HCT116 (cell line): ENCODE data around the gene PARVB. TPM values are rescaled to one million over a fixed set of nuclear protein-coding genes. Genes with fewer than 3 reads are reported as not detected.

Experiments
- ATAC-seq: fragments of 200-7000 bp; cut with Tn5 transposase; 2 replicates; pipeline ENCODE4 v1.9.1; 2020; ENCODE audit warnings: mild to moderate bottlenecking, moderate library complexity
- BruUV-seq: library from RNA; stranded (reverse); fragments of 400-500 nt; replicated peaks from 2 replicates; lab custom pipeline; 2021; lab: Mats Ljungman, UMichigan
- CTCF ChIA-PET: fragments of 300-600 bp; sonication (Branson Sonifier 250); formaldehyde crosslinking; loops from one replicate; lab custom pipeline; 2021; ENCODE audit warnings: antibody characterized with exemption; lab: Charles Lee
- POLR2A ChIA-PET: fragments of 300-600, 350-600 bp; sonication (Branson Sonifier 250); formaldehyde crosslinking; loops from one replicate; lab custom pipeline; 2021; ENCODE audit warnings: antibody characterized with exemption; lab: Charles Lee
- RAD21 ChIA-PET, 2 experiments: fragments of 300-600 bp; sonication (Branson Sonifier 250); formaldehyde crosslinking; loops; one replicate each; lab custom pipeline; 2023; ENCODE audit warnings: low total read pairs in 2 of 2; ENCODE audit not compliant: uncharacterized antibody in 2 of 2, unreplicated experiment in 2 of 2, low non-redundant PET in 1 of 2; lab: Charles Lee
- DNase-seq: peaks from one replicate; pipeline ENCODE4 v3.0.0-alpha.2; 2010; ENCODE audit warnings: low read depth, low spot score
- H2AFZ ChIP-seq: fragments of 200-600 bp; shearing (Covaris generic), sonication (generic); 2 replicates; pipeline ENCODE4 v1.6.1; 2017; ENCODE audit warnings: low read depth, mixed run types, mixed read lengths, antibody characterized with exemption, low read length; ENCODE audit not compliant: poor library complexity, severe bottlenecking
- H3K27ac ChIP-seq: 2 replicates; pipeline ENCODE4 v1.5.1; 2012; ENCODE audit warnings: low read depth, low read length
- H3K27me3 ChIP-seq: fragments of 200-600 bp; sonication (generic); 2 replicates; pipeline ENCODE4 v1.6.1; 2016; ENCODE audit warnings: mixed run types, low read length, mixed read lengths; ENCODE audit not compliant: insufficient read depth
- H3K36me3 ChIP-seq, 2 experiments: fragments of 200-500 bp in 1 of 2; fragments of 200-600 bp in 1 of 2; sonication (Bioruptor generic) in 1 of 2; sonication (generic) in 1 of 2; 2 replicates each; pipeline versions ENCODE4 v1.5.1 to v1.6.1; 2014 to 2016; ENCODE audit warnings: low read length in 2 of 2, inconsistent platforms in 1 of 2, mixed read lengths in 1 of 2, mixed run types in 1 of 2; ENCODE audit not compliant: insufficient read depth in 2 of 2, control insufficient read depth in 1 of 2
- H3K4me1 ChIP-seq, 2 experiments: fragments of 200-600 bp in 1 of 2; sonication (generic) in 1 of 2; 2 replicates each; pipeline versions ENCODE4 v1.5.1 to v1.6.1; 2012 to 2017; ENCODE audit warnings: low read length in 2 of 2, inconsistent platforms in 1 of 2, mild to moderate bottlenecking in 1 of 2, mixed read lengths in 1 of 2, mixed run types in 1 of 2, moderate library complexity in 1 of 2; ENCODE audit not compliant: insufficient read depth in 2 of 2, control insufficient read depth in 1 of 2
- H3K4me2 ChIP-seq: fragments of 200-600 bp; sonication (generic); 2 replicates; pipeline ENCODE4 v1.6.1; 2017; ENCODE audit warnings: mixed run types, low read length, mixed read lengths
- H3K4me3 ChIP-seq, 2 experiments: fragments of 200-600 bp in 1 of 2; sonication (generic) in 1 of 2; replicated peaks in 1 of 2; 2 replicates each; pipeline ENCODE4 v1.5.1; 2011 to 2016; ENCODE audit warnings: low read length in 2 of 2, control low read depth in 1 of 2, low read depth in 1 of 2, mild to moderate bottlenecking in 1 of 2, mixed read lengths in 1 of 2, mixed run types in 1 of 2
- H3K79me2 ChIP-seq: fragments of 200-600 bp; sonication (generic); 2 replicates; pipeline ENCODE4 v1.6.1; 2017; ENCODE audit warnings: mild to moderate bottlenecking, mixed run types, low read length, moderate library complexity, mixed read lengths; ENCODE audit not compliant: insufficient read depth
- H3K9ac ChIP-seq: fragments of 200-600 bp; sonication (generic); 2 replicates; pipeline ENCODE4 v1.6.1; 2016; ENCODE audit warnings: low read length, mixed read lengths
- H3K9me2 ChIP-seq: fragments of 200-600 bp; sonication (generic), shearing (Covaris generic); 2 replicates; pipeline ENCODE4 v1.6.1; 2017; ENCODE audit warnings: mixed run types, mild to moderate bottlenecking, moderate library complexity; ENCODE audit not compliant: insufficient read depth
- H3K9me3 ChIP-seq, 2 experiments: fragments of 200-500 bp in 1 of 2; fragments of 200-600 bp in 1 of 2; sonication (Bioruptor generic) in 1 of 2; sonication (generic) in 1 of 2; 2 replicates each; pipeline ENCODE4 v1.6.1; 2014 to 2017; ENCODE audit warnings: low read length in 2 of 2, mixed read lengths in 2 of 2, inconsistent platforms in 1 of 2, low read depth in 1 of 2, mild to moderate bottlenecking in 1 of 2, mixed run types in 1 of 2, moderate library complexity in 1 of 2; ENCODE audit not compliant: control insufficient read depth in 1 of 2, insufficient read depth in 1 of 2
- H4K20me1 ChIP-seq: fragments of 200-600 bp; sonication (generic), shearing (Covaris generic); 2 replicates; pipeline ENCODE4 v1.6.1; 2017; ENCODE audit warnings: mixed run types, mild to moderate bottlenecking, moderate library complexity; ENCODE audit not compliant: insufficient read depth
- CBX3 ChIP-seq: IDR thresholded peaks from 2 replicates; pipeline ENCODE4 v1.6.1; 2012; ENCODE audit warnings: low read depth
- EGR1 ChIP-seq: IDR thresholded peaks from 2 replicates; pipeline ENCODE4 v1.6.1; 2012; ENCODE audit warnings: low read depth
- EZH2phosphoT487 ChIP-seq: fragments of 200-600 bp; IDR thresholded peaks from 2 replicates; pipeline ENCODE4 v1.6.1; 2018; ENCODE audit warnings: antibody characterized with exemption, borderline replicate concordance
- POLR2AphosphoS5 ChIP-seq: IDR thresholded peaks from 2 replicates; pipeline ENCODE4 v1.6.1; 2011; ENCODE audit warnings: mild to moderate bottlenecking, low read depth, low read length, moderate library complexity
- SP1 ChIP-seq: IDR thresholded peaks from 2 replicates; pipeline ENCODE4 v1.6.1; 2012; ENCODE audit warnings: low read depth
- TCF7L2 ChIP-seq: IDR thresholded peaks from 2 replicates; pipeline ENCODE4 v1.7.0; 2011; ENCODE audit warnings: borderline replicate concordance, inconsistent platforms; ENCODE audit not compliant: insufficient read depth, insufficient read length; ENCODE audit errors: extremely low read depth
- YY1 ChIP-seq: IDR thresholded peaks from 2 replicates; pipeline ENCODE4 v1.6.1; 2011; ENCODE audit warnings: low read length, low read depth, moderate library complexity, mild to moderate bottlenecking; ENCODE audit not compliant: insufficient replicate concordance; ENCODE audit errors: extremely low read depth
- ZFX ChIP-seq: fragments of 450-650 bp; IDR thresholded peaks from 2 replicates; pipeline ENCODE4 v1.6.1; 2017
- intact Hi-C: fragments of 100-400 bp; cut with micrococcal nuclease; formaldehyde crosslinking; loops from 2 replicates; pipeline ENCODE4 v1.10.0; 2022
- total RNA-seq: library from RNA; stranded (reverse); gene quantifications from one replicate; pipeline ENCODE4 v1.2.1, GENCODE V29; 2021; ENCODE audit not compliant: unreplicated experiment
- TF ChIP-seq, protein P1 (sequence below): IDR thresholded peaks from 2 replicates; pipeline ENCODE4 v1.6.1; 2011; ENCODE audit warnings: mild to moderate bottlenecking, low read length, moderate library complexity; ENCODE audit not compliant: insufficient replicate concordance; ENCODE audit errors: extremely low read depth
- TF ChIP-seq, protein P2 (sequence below): IDR thresholded peaks from 2 replicates; pipeline ENCODE4 v1.6.1; 2012; ENCODE audit warnings: low read depth

PARVB gene
- total RNA-seq, 1 experiment from 2014 or later: 21.4 TPM

DNA sequence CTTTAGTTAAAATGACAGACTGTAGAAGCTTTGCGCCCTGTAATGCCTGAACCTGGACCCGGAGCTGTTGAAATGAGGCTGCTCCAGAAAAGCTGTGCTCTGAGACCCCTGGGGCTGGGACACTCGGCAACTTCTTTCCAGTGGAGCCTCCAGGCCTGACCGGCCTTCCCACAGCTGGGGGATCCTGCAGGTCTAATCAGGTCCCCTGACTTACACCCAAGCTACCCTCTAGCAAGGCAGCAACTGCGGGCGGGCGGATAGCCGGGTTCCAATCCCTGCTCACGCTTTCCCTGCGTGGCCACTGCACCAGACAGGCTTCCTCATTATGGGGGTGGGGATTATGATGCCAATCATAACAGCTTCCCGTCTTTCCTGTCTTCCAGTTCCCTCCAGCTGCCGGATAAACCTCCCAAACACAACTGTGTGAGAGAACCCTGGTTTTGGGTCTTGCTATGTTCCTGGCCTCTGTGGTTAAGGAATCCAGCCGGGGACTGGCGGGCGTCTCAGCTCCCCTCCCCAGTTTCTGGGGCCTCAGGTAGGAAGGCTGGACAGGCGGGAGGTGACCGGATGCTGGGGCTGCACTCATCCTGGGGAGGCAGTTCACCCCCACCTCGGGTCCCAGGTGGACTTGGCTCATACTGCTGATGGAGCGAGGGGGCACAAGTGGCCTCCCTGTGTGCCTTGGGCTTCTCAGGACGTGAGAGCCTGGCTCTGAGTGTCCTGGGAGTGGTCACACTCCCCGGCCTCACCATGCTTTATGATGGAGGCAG lies 195.2 kb downstream of the PARVB start:
- no peaks in the 10 kb centered on the region for H3K79me2 ChIP-seq
- POLR2A ChIA-PET: no interaction called here
- RAD21 ChIA-PET: no interaction called here
- intact Hi-C loops: no loop called here
- BruUV-seq: no TSS peak
- H3K4me1 ChIP-seq: no peaks in the 10 kb centered on the region
- TF ChIP-seq, protein P1, sequence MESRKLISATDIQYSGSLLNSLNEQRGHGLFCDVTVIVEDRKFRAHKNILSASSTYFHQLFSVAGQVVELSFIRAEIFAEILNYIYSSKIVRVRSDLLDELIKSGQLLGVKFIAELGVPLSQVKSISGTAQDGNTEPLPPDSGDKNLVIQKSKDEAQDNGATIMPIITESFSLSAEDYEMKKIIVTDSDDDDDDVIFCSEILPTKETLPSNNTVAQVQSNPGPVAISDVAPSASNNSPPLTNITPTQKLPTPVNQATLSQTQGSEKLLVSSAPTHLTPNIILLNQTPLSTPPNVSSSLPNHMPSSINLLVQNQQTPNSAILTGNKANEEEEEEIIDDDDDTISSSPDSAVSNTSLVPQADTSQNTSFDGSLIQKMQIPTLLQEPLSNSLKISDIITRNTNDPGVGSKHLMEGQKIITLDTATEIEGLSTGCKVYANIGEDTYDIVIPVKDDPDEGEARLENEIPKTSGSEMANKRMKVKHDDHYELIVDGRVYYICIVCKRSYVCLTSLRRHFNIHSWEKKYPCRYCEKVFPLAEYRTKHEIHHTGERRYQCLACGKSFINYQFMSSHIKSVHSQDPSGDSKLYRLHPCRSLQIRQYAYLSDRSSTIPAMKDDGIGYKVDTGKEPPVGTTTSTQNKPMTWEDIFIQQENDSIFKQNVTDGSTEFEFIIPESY: no peak
- TF ChIP-seq TCF7L2 (no peak), YY1 (no peak), ZFX (no peak), EZH2phosphoT487 (no peak), EGR1 (no peak), POLR2AphosphoS5 (no peak), SP1 (no peak), CBX3 (no peak)
- TF ChIP-seq, protein P2, sequence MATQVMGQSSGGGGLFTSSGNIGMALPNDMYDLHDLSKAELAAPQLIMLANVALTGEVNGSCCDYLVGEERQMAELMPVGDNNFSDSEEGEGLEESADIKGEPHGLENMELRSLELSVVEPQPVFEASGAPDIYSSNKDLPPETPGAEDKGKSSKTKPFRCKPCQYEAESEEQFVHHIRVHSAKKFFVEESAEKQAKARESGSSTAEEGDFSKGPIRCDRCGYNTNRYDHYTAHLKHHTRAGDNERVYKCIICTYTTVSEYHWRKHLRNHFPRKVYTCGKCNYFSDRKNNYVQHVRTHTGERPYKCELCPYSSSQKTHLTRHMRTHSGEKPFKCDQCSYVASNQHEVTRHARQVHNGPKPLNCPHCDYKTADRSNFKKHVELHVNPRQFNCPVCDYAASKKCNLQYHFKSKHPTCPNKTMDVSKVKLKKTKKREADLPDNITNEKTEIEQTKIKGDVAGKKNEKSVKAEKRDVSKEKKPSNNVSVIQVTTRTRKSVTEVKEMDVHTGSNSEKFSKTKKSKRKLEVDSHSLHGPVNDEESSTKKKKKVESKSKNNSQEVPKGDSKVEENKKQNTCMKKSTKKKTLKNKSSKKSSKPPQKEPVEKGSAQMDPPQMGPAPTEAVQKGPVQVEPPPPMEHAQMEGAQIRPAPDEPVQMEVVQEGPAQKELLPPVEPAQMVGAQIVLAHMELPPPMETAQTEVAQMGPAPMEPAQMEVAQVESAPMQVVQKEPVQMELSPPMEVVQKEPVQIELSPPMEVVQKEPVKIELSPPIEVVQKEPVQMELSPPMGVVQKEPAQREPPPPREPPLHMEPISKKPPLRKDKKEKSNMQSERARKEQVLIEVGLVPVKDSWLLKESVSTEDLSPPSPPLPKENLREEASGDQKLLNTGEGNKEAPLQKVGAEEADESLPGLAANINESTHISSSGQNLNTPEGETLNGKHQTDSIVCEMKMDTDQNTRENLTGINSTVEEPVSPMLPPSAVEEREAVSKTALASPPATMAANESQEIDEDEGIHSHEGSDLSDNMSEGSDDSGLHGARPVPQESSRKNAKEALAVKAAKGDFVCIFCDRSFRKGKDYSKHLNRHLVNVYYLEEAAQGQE: no peak
- no peak overlapping the region for H3K4me2 ChIP-seq
- H3K4me3 ChIP-seq: no peak overlapping the region
- CTCF ChIA-PET: no interaction called here
- DNase-seq: no peak
- H3K36me3 ChIP-seq: no peaks in the 10 kb centered on the region
- peaks cover 0 to 6% of the 10 kb centered on the region in 2 experiments; a peak in 1 of 4 replicates for H3K9me3 ChIP-seq
- H2AFZ ChIP-seq: no peak overlapping the region
- no peaks in the 10 kb centered on the region for H3K9me2 ChIP-seq
- no peak for ATAC-seq
- H3K27me3 ChIP-seq: no peaks in the 10 kb centered on the region
- H3K9ac ChIP-seq: no peak overlapping the region
- no peak overlapping the region for H3K27ac ChIP-seq
- no peaks in the 10 kb centered on the region for H4K20me1 ChIP-seq
